Effector memory CD8-positive, alpha-beta T cell (primary cell): ENCODE measurements around the gene SYNDIG1L.
"Not testable (repeated sequence)": the region's sequence is repeated elsewhere in the genome, so short reads cannot be mapped to it uniquely, and the experiment has no call there.

Experiments
- ATAC-seq: fragments of 150-1000 bp; cut with Tn5 transposase; replicated peaks from 2 replicates; pipeline ENCODE4 v1.10.0; 2021; ENCODE audit warnings: mild to moderate bottlenecking, moderate library complexity
- DNase-seq, 3 experiments: peaks; one replicate each; pipeline ENCODE4 v3.0.0; 2021
- H3K27ac Mint-ChIP-seq, 2 donors: one replicate each; pipeline ENCODE4 v1.8.0; 2022; ENCODE audit warnings: mild to moderate bottlenecking in 2 of 2, mixed read lengths in 2 of 2, moderate library complexity in 2 of 2
- H3K27me3 Mint-ChIP-seq, 2 donors: one replicate each; pipeline ENCODE4 v1.8.0; 2022; ENCODE audit warnings: mixed read lengths in 2 of 2
- H3K36me3 Mint-ChIP-seq: one replicate; pipeline ENCODE4 v1.8.0; 2022; ENCODE audit warnings: mild to moderate bottlenecking, moderate library complexity, mixed read lengths; ENCODE audit not compliant: insufficient read depth
- H3K4me1 Mint-ChIP-seq, 2 donors: one replicate each; pipeline ENCODE4 v1.8.0; 2022; ENCODE audit warnings: low read depth in 2 of 2, mixed read lengths in 2 of 2
- H3K4me3 Mint-ChIP-seq, 2 donors: one replicate each; pipeline ENCODE4 v1.8.0; 2022; ENCODE audit warnings: mild to moderate bottlenecking in 2 of 2, mixed read lengths in 2 of 2, moderate library complexity in 2 of 2
- H3K9me3 Mint-ChIP-seq, 2 donors: one replicate each; pipeline ENCODE4 v1.8.0; 2022; ENCODE audit warnings: mixed read lengths in 2 of 2

Gene SYNDIG1L

DNA sequence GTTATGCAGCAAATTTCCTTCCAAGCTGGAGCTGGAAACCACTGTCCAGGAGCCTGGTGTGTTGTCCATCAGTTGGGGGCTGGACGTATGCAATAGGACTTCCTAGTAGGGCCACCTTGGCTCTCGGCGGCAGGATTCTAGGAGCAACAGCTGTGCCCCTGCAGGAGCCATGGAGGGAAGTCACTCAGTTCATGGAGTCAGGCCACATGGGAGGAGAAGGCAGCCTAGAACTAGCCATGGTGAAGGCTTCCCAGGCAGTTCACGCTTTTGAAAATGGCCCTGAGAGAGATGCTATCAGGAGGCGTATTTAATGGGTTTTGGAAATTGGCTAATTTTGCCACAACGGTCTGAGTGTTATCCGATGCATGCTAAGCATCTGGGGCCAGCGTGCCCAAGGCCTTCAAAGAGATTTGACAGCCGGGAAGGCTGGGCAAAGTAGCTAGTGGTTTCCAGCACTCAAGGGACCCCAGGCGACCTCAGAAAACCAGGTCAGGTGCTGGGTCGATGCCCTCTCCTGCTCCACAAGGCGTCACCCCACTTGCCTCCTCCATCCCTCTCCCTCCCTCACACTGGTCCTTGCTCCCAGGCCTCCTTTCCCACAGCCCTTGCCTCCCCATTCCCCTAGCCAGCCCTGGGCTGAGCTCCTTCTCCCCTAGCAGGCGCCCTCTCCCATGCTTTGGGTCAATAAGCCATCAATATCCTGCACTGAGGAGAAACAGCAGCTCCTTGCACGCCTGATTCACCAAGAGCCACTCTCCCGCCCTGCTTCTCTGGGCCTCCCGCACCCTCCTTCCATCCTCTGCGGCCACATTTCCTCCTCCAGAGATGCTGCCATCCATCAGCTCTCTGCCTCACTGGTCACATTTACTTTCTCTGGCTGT is 30.9 kb upstream of the SYNDIG1L start:
- DNase-seq: no peak
- no peak overlapping the region for H3K27ac Mint-ChIP-seq
- H3K4me3 Mint-ChIP-seq: no peak overlapping the region
- H3K27me3 Mint-ChIP-seq: peaks cover 55 to 66% of the 10 kb centered on the region in 2 donors
- no peaks in the 10 kb centered on the region for H3K4me1 Mint-ChIP-seq
- no peak for ATAC-seq
- H3K9me3 Mint-ChIP-seq: no peaks in the 10 kb centered on the region
- H3K36me3 Mint-ChIP-seq: no peaks in the 10 kb centered on the region

DNA sequence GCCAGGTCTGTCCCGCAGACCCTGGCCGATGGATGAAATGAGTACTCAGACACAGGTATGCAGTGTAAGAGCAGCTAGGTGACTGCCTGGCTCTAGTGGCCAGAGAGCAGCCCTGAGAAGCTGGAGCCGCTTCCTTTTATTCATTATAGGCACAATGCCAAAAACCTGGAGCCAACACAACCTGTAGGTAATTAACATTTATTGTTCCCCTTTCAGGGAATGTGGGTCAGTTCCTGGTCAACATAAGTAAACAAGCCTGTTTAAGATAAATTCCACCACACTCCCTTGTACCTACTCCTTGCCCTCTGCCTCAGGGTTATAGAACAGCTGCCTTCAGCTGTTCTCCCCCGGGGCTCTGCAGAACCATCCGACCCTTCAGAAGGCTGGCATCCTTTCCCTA is 28.4 kb upstream of the SYNDIG1L start:
- ATAC-seq, H3K9me3 Mint-ChIP-seq, H3K4me3 Mint-ChIP-seq: not testable (repeated sequence)

DNA sequence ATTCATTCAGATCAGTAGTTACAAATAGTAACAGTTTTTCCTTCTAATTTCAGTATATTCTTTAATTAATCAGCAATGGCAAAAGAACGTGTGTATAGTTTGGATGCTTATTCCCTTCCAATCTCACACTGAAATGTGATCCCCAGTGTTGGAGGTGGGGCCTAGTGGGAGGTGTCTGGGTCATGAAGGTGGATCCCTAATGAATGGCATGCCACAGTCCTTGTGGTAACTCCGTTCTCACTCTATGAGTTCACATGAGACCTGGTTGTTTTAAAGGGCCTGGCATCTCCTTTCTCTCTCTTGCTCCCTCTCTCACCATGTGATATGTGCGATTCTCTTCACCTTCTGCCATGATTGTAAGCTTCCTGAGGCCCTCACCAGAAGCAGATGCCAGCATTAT is 18.9 kb upstream of the SYNDIG1L start:
- no peaks in the 10 kb centered on the region for H3K36me3 Mint-ChIP-seq
- H3K27ac Mint-ChIP-seq: no peak overlapping the region
- ATAC-seq (no peak), DNase-seq (no peak)
- H3K4me3 Mint-ChIP-seq: no peak overlapping the region
- H3K4me1 Mint-ChIP-seq: no peaks in the 10 kb centered on the region
- H3K9me3 Mint-ChIP-seq: no peaks in the 10 kb centered on the region
- peaks cover 13 to 32% of the 10 kb centered on the region in 2 donors for H3K27me3 Mint-ChIP-seq

More for the DNA sequence above, 28.4 kb upstream of the SYNDIG1L start:
- H3K36me3 Mint-ChIP-seq, DNase-seq, H3K27ac Mint-ChIP-seq, H3K4me1 Mint-ChIP-seq: not testable (repeated sequence)
- peaks cover 36 to 47% of the 10 kb centered on the region in 2 donors for H3K27me3 Mint-ChIP-seq

DNA sequence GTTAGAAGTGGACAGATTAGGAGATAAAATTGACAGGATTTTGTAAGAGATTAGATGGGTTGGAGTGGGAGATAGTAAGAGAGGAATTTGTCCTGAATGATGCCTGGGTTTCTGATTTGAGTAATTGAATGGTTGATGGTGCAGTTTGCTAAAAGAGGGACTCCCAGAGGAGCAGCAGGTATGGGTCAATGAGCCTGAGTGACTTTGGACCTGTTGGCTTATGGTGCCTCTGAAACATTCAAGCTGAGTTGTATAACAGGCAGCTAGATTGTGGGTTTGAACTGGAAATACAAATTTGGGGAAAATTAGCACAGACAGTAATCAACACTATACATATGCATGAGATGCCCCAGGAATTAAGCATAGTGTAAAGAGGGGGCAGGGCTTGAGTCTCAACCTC is 16.7 kb upstream of the SYNDIG1L start:
- Mint-ChIP-seq H3K27me3 (peaks cover 13 to 34% of the 10 kb centered on the region in 2 donors), H3K9me3 (no peaks in the 10 kb centered on the region), H3K4me1 (no peaks in the 10 kb centered on the region), H3K27ac (no peak overlapping the region), H3K36me3 (no peaks in the 10 kb centered on the region), H3K4me3 (no peak overlapping the region)
- DNase-seq (no peak), ATAC-seq (no peak)

DNA sequence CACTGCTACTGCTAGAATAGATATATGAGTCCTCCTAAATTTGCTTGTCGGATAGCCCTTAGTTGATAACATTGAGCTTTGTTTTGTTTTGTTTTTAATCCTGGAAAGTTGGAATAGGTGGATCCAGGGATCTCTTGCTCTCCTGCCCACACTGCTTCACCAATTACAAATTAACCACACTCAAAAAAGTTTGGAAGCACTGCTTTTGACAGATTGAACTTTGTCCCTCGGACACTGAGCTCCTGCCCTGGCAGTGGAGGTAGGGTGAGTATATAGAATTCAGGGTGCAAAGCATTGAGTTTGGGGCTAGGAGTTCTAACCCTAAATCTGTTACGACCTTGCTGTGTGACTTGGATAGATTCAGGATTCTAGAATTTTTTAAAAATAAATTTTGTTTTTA is 15.1 kb upstream of the SYNDIG1L start:
- Mint-ChIP-seq H3K9me3 (no peaks in the 10 kb centered on the region), H3K4me3 (no peak overlapping the region), H3K27me3 (peaks cover 23 to 36% of the 10 kb centered on the region in 2 donors), H3K27ac (no peak overlapping the region), H3K4me1 (no peaks in the 10 kb centered on the region), H3K36me3 (no peaks in the 10 kb centered on the region)
- ATAC-seq: no peak
- no peak for DNase-seq

DNA sequence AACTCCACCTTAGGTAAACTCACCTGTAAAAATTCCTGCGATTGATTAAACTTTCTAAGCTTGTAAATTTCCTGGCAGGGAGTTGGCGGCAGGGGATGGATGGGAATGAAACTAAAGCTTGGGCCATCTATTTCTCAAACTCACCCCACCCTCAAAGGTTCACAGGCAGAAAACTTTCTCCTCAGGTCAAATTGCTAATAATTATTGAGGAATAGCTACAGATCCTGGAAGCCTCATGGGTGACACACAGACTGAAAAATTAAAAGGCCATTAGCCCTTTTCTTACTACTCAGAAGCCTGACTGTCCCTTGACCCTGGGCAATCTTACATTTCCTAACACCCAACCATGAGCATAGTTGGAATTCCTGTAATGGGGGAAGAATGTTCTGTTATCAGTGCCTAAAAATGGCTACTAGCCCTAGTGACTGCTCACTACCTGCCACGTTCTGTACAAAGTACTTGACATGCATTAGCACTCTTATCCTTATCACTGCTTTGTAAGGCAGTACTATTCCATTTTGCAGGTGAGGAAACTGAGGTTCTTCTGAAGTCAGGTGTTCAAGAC is 12.4 kb upstream of the SYNDIG1L start:
- ATAC-seq (no peak), DNase-seq (no peak)
- Mint-ChIP-seq H3K27ac (no peak overlapping the region), H3K4me1 (no peaks in the 10 kb centered on the region), H3K36me3 (no peaks in the 10 kb centered on the region), H3K4me3 (no peak overlapping the region), H3K27me3 (peaks cover 36 to 46% of the 10 kb centered on the region in 2 donors), H3K9me3 (no peaks in the 10 kb centered on the region)

DNA sequence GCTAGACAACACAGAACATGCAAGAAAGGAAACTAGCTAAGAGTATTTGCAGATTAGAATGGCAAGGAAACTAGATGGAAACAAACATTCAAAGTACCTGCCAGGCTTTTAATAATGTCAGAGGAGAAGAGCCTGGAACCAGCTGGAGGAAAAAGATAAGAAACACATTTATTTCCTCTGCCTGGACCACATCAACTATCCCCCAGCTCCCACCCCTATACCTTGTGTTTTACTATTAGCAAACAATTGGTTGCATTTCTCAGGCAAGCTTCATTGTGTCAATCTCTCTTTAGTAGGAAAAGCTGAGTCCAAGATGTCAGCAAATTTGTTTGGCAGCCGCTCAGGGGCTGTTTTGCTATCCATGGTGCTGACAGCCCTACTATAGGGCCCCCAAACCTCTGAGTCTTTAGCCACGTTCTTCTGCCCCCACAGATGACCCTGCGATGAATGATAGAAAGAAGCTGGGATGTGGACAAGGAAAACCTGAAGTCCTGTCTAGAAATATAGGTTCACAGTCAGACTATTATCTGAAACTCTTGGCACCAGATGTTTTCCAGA is 11.6 kb upstream of the SYNDIG1L start:
- ATAC-seq: no peak
- Mint-ChIP-seq H3K4me1 (no peaks in the 10 kb centered on the region), H3K9me3 (no peaks in the 10 kb centered on the region), H3K4me3 (no peak overlapping the region), H3K36me3 (no peaks in the 10 kb centered on the region), H3K27ac (no peak overlapping the region), H3K27me3 (peaks cover 29 to 46% of the 10 kb centered on the region in 2 donors)
- DNase-seq: no peak

DNA sequence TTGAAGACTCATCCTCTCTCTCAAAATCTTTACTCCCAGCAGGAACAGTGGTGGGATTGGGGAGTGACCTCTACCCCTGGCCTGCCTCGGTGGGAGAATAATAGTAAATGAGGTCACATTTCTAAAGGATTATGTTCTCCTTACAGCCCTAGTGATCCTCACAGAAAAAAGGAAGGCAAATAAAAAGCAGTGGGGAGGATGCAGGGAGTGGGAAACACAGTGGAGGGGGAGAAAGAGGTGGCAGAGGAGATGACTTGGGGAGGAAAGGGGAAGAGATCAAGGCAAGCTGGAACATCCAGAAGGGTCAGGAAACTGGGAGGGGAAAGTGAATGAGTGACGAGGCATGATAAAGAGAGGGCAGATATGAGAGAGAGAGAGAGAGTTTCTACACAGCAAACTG is 8.3 kb upstream of the SYNDIG1L start:
- peaks cover 41 to 71% of the 10 kb centered on the region in 2 donors for H3K27me3 Mint-ChIP-seq
- no peaks in the 10 kb centered on the region for H3K9me3 Mint-ChIP-seq
- DNase-seq: no peak

DNA sequence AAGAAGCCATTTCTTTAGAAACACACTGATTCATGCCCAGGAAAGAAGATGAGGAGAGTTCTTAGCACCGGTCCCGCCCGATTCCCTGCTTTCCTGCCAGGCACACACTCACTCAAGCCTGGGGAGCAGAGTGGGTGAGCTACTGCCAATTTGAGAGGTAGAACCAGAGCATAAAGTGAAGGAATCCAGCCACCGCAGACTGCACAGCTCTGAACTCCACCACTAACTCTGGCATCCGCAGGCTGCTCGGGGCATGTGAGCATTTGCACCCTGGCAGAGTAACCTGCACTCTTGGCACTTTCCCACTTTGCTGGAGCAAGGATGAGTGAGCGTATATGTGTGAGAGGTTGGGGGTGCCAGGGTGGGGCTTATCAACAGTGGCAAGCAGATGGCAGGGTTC is 4.0 kb upstream of the SYNDIG1L start:
- Mint-ChIP-seq H3K4me1 (peaks cover 2 to 3% of the 10 kb centered on the region in 2 donors), H3K27ac (no peak overlapping the region), H3K36me3 (peaks cover 6% of the 10 kb centered on the region), H3K27me3 (peaks cover 40 to 80% of the 10 kb centered on the region in 2 donors), H3K9me3 (no peaks in the 10 kb centered on the region), H3K4me3 (no peak overlapping the region)
- no peak for ATAC-seq
- DNase-seq: no peak

More for the DNA sequence above, 8.3 kb upstream of the SYNDIG1L start:
- Mint-ChIP-seq H3K27ac (no peak overlapping the region), H3K4me1 (no peaks in the 10 kb centered on the region), H3K4me3 (no peak overlapping the region), H3K36me3 (no peaks in the 10 kb centered on the region)
- ATAC-seq: no peak

DNA sequence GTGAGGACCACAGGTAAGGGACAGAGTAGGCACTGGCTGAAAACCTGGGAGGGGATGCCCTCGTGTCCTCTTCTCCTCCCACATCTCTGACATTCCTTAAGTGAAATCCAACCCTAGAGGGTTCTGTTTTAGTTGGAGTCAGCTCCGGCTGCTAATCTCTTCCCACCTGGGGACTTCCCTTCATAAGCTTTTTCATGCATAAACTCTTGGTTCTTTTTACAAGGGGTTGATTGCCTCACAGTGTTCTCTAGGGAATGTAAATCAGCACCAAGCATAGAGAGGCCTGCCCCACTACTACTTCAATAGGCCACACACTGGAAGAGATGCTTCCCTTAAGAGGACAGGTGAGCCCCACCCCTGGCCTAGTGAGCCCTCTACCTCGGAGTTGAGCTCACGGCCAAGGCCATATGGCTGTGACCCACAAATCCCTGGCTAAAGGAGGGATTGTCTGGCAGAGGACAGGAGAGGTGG is 3.2 kb upstream of the SYNDIG1L start:
- H3K27me3 Mint-ChIP-seq: peaks cover 45 to 80% of the 10 kb centered on the region in 2 donors

DNA sequence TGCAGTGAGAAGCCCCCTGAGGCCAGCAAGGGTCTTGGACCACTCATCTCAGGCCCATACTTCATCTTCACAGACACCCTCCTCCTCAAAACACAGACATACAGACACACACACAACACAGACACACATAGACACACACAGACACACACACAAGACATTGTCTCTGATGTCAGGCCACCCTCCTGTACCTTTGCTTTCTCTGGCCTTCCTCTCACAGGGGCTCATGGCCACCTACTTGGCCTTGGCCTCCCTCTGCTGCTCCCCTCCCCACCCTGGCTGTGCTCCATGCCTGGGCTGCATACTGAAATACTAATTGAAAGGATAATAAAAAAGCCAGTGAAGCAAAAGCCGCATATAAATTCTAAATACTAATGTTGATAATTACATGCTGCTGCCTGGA is 1.6 kb upstream of the SYNDIG1L start:
- H3K36me3 Mint-ChIP-seq: peaks cover 6% of the 10 kb centered on the region
- peaks cover 57 to 77% of the 10 kb centered on the region in 2 donors for H3K27me3 Mint-ChIP-seq
- no peak for DNase-seq
- ATAC-seq: no peak
- peaks cover 2 to 3% of the 10 kb centered on the region in 2 donors for H3K4me1 Mint-ChIP-seq
- H3K9me3 Mint-ChIP-seq: no peaks in the 10 kb centered on the region
- no peak overlapping the region for H3K4me3 Mint-ChIP-seq
- no peak overlapping the region for H3K27ac Mint-ChIP-seq

More for the DNA sequence above, 3.2 kb upstream of the SYNDIG1L start:
- Mint-ChIP-seq H3K9me3 (no peaks in the 10 kb centered on the region), H3K36me3 (peaks cover 6% of the 10 kb centered on the region), H3K4me1 (peaks cover 2 to 3% of the 10 kb centered on the region in 2 donors), H3K4me3 (no peak overlapping the region), H3K27ac (no peak overlapping the region)
- ATAC-seq: no peak
- no peak for DNase-seq

DNA sequence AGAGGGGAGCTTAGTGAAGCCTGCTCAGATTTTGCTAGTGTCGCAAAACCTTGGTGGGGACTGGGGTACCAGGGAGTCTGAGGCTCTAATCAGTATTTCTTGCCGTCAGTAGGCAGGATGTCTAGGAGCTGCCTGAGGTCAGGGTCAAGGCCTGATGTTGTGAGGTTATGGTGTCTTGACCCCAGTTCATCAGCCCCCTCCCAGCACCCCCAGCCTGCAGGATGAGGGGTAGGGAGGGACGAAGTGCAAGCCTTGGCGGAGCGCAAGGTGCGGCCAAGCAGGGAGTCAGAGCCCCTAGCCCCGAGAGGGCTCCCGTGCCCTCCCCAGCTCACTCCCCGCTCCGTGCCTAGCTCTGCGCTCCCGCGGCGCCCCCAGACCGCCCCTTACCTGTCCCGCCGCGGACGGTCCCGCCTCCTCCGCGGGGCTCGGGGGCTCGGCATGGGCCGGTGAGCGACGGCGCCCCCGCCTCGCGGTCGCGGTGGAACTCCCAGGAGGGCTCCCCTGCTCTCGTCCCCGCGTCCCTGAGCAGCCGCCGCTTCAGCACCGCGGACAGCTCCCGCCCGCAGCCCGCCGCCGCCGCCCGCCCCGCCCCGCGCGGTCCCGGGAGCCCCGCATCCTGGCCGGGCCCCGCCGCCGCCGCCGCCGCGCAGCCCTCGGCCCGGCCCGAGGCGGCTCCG is 347 bp downstream of the SYNDIG1L start:
- ATAC-seq: peak; percentile 82
- peaks cover 2 to 3% of the 10 kb centered on the region in 2 donors for H3K4me1 Mint-ChIP-seq
- no peaks in the 10 kb centered on the region for H3K9me3 Mint-ChIP-seq
- no peak overlapping the region for H3K27ac Mint-ChIP-seq
- H3K36me3 Mint-ChIP-seq: peaks cover 9% of the 10 kb centered on the region
- H3K4me3 Mint-ChIP-seq: no peak overlapping the region
- H3K27me3 Mint-ChIP-seq: peaks cover 62 to 70% of the 10 kb centered on the region in 2 donors
- DNase-seq: peak; percentile 42 to 58 (median 46)

DNA sequence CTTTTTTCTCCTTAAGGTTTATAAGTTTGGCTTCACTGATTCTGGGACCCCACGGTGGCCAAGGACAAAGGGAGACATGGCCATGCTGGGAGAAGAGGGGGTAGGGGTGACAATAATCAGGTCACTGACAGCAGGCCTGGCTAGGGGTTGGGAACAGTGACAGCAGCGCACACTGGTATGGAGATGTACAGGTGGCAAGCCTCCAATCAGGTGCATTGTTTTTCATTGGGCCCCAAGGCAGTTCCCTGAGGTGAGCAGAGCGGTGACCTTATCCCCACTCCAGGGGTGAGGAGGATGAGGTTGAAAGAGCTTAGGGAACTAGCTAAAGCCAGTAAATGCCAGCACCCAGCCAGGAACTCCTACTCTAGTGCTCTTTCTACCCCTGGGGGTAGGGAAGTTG is 1.4 kb downstream of the SYNDIG1L start:
- ATAC-seq (no peak), DNase-seq (no peak)
- Mint-ChIP-seq H3K36me3 (peaks cover 9% of the 10 kb centered on the region), H3K27ac (no peak overlapping the region), H3K4me3 (no peak overlapping the region), H3K9me3 (no peaks in the 10 kb centered on the region), H3K4me1 (peaks cover 2 to 3% of the 10 kb centered on the region in 2 donors), H3K27me3 (peaks cover 52 to 62% of the 10 kb centered on the region in 2 donors)
